H9 (cell line): ENCODE results near the gene ZNF177. TPM values are rescaled to one million over a fixed set of nuclear protein-coding genes. Genes with fewer than 3 reads are reported as not detected.

Experiments used
- DNase-seq: peaks from one replicate; pipeline ENCODE4 v3.0.0-alpha.2; 2017
- H2AFZ ChIP-seq: one replicate; pipeline ENCODE4 v1.6.1; 2013; ENCODE audit warnings: mild to moderate bottlenecking, low read length, control low read depth, moderate library complexity
- H2AK5ac ChIP-seq: 2 replicates; pipeline ENCODE4 v1.6.1; 2013; ENCODE audit warnings: low read length, control low read depth, mixed read lengths; ENCODE audit not compliant: insufficient read length
- H2BK120ac ChIP-seq: one replicate; pipeline ENCODE4 v1.6.1; 2013; ENCODE audit warnings: low read depth, mild to moderate bottlenecking, low read length, control low read depth, inconsistent platforms; ENCODE audit not compliant: poor library complexity, severe bottlenecking
- H2BK12ac ChIP-seq: 2 replicates; pipeline ENCODE4 v1.6.1; 2013; ENCODE audit warnings: low read length, control low read depth, mixed read lengths, low read depth; ENCODE audit not compliant: insufficient read length
- H2BK15ac ChIP-seq: 2 replicates; pipeline ENCODE4 v1.6.1; 2013; ENCODE audit warnings: low read depth, low read length, control low read depth
- H2BK20ac ChIP-seq: one replicate; pipeline ENCODE4 v1.6.1; 2013; ENCODE audit warnings: low read depth, mild to moderate bottlenecking, low read length, control low read depth, inconsistent platforms; ENCODE audit not compliant: poor library complexity, severe bottlenecking
- H2BK5ac ChIP-seq: 2 replicates; pipeline ENCODE4 v1.6.1; 2013; ENCODE audit warnings: low read length, control low read depth, mixed read lengths; ENCODE audit not compliant: insufficient read length
- H3K14ac ChIP-seq: 2 replicates; pipeline ENCODE4 v1.6.1; 2013; ENCODE audit warnings: low read length, control low read depth; ENCODE audit not compliant: insufficient read depth
- H3K18ac ChIP-seq: 2 replicates; pipeline ENCODE4 v1.6.1; 2013; ENCODE audit warnings: low read depth, mild to moderate bottlenecking, mixed read lengths, low read length, control low read depth; ENCODE audit not compliant: insufficient read length
- H3K23ac ChIP-seq: 2 replicates; pipeline ENCODE4 v1.6.1; 2013; ENCODE audit warnings: low read length, control low read depth, mixed read lengths, low read depth; ENCODE audit not compliant: insufficient read length
- H3K23me2 ChIP-seq: 2 replicates; pipeline ENCODE4 v1.6.1; 2013; ENCODE audit warnings: low read depth, mild to moderate bottlenecking, mixed read lengths, low read length, control low read depth; ENCODE audit not compliant: insufficient read length, poor library complexity, severe bottlenecking
- H3K27ac ChIP-seq: 2 replicates; pipeline ENCODE4 v1.5.1; 2013; ENCODE audit warnings: low read length, control low read depth, mixed read lengths, low read depth; ENCODE audit not compliant: insufficient read length
- H3K27me3 ChIP-seq: 2 replicates; pipeline ENCODE4 v1.6.1; 2013; ENCODE audit warnings: low read length, control low read depth, inconsistent platforms; ENCODE audit not compliant: insufficient read depth
- H3K4ac ChIP-seq: 2 replicates; pipeline ENCODE4 v1.6.1; 2013; ENCODE audit warnings: low read depth, mild to moderate bottlenecking, control low read depth, inconsistent platforms, low read length, moderate library complexity
- H3K4me1 ChIP-seq: 2 replicates; pipeline ENCODE4 v1.6.1; 2013; ENCODE audit warnings: low read length, control low read depth, inconsistent platforms; ENCODE audit not compliant: insufficient read depth
- H3K4me2 ChIP-seq: 2 replicates; pipeline ENCODE4 v1.6.1; 2013; ENCODE audit warnings: low read length, control low read depth, mixed read lengths; ENCODE audit not compliant: insufficient read length, insufficient read depth
- H3K56ac ChIP-seq: 2 replicates; pipeline ENCODE4 v1.6.1; 2013; ENCODE audit warnings: low read depth, mild to moderate bottlenecking, mixed read lengths, low read length, control low read depth; ENCODE audit not compliant: insufficient read length
- H3K79me1 ChIP-seq: 2 replicates; pipeline ENCODE4 v1.6.1; 2013; ENCODE audit warnings: low read depth, mild to moderate bottlenecking, moderate library complexity, low read length, control low read depth, inconsistent platforms; ENCODE audit not compliant: insufficient read depth, poor library complexity, severe bottlenecking
- H3K79me2 ChIP-seq: 2 replicates; pipeline ENCODE4 v1.6.1; 2013; ENCODE audit warnings: low read length, control low read depth, inconsistent platforms; ENCODE audit not compliant: insufficient read depth
- H3K9ac ChIP-seq: 2 replicates; pipeline ENCODE4 v1.6.1; 2013; ENCODE audit warnings: low read length, control low read depth, mixed read lengths; ENCODE audit not compliant: insufficient read length; ENCODE audit errors: extremely low read depth
- H3K9me3 ChIP-seq: one replicate; pipeline ENCODE4 v1.6.1; 2013; ENCODE audit warnings: low read depth, low read length, inconsistent platforms; ENCODE audit not compliant: control insufficient read depth
- H3T11ph ChIP-seq: one replicate; pipeline ENCODE4 v1.6.1; 2013; ENCODE audit warnings: mild to moderate bottlenecking, low read length, control low read depth, inconsistent platforms
- H4K20me1 ChIP-seq: one replicate; pipeline ENCODE4 v1.6.1; 2013; ENCODE audit not compliant: control insufficient read depth, insufficient read length, insufficient read depth
- H4K5ac ChIP-seq: 2 replicates; pipeline ENCODE4 v1.6.1; 2013; ENCODE audit warnings: low read depth, mild to moderate bottlenecking, mixed read lengths, low read length, control low read depth; ENCODE audit not compliant: insufficient read length
- H4K8ac ChIP-seq: replicated peaks from 2 replicates; pipeline ENCODE4 v1.6.1; 2013; ENCODE audit warnings: low read length, control low read depth, mixed read lengths, low read depth; ENCODE audit not compliant: insufficient read length
- H4K91ac ChIP-seq: 2 replicates; pipeline ENCODE4 v1.6.1; 2013; ENCODE audit warnings: low read depth, mild to moderate bottlenecking, moderate library complexity, mixed read lengths, low read length, control low read depth; ENCODE audit not compliant: insufficient read length
- H3K27ac Mint-ChIP-seq, 3 experiments: 2 replicates in 2 of 3; 3 replicates in 1 of 3; pipeline ENCODE4 v1.8.0; 2020 to 2021; ENCODE audit warnings: mixed read lengths in 3 of 3, mild to moderate bottlenecking in 1 of 3, moderate library complexity in 1 of 3
- H3K27me3 Mint-ChIP-seq: 2 replicates; pipeline ENCODE4 v1.8.0; 2021; ENCODE audit warnings: low read depth, mild to moderate bottlenecking, moderate library complexity, mixed read lengths
- H3K36me3 Mint-ChIP-seq, 3 experiments: 2 replicates in 2 of 3; 3 replicates in 1 of 3; pipeline ENCODE4 v1.8.0; 2020 to 2021; ENCODE audit warnings: low read depth in 3 of 3, mixed read lengths in 3 of 3; ENCODE audit not compliant: insufficient read depth in 1 of 3
- H3K4me1 Mint-ChIP-seq, 2 experiments: 2 replicates each; pipeline ENCODE4 v1.8.0; 2020; ENCODE audit warnings: mixed read lengths in 2 of 2
- H3K4me3 Mint-ChIP-seq, 2 experiments: 2 replicates in 1 of 2; 3 replicates in 1 of 2; pipeline ENCODE4 v1.8.0; 2020 to 2021; ENCODE audit warnings: mild to moderate bottlenecking in 2 of 2, mixed read lengths in 2 of 2, moderate library complexity in 1 of 2
- H3K9me3 Mint-ChIP-seq, 2 experiments: 2 replicates in 1 of 2; 3 replicates in 1 of 2; pipeline ENCODE4 v1.8.0; 2020; ENCODE audit warnings: mild to moderate bottlenecking in 2 of 2, mixed read lengths in 2 of 2, moderate library complexity in 1 of 2
- CTCF ChIP-seq: fragments of 200-600 bp; sonication (generic); conservative IDR thresholded peaks from 3 replicates; pipeline ENCODE4 v1.8.0; 2021; ENCODE audit warnings: antibody characterized with exemption, mild to moderate bottlenecking
- total RNA-seq: library from RNA; stranded (reverse); gene quantifications from 2 replicates; pipeline ENCODE4 v1.2.1, GENCODE V29; 2021

The ZNF177 gene
- total RNA-seq, 1 experiment from 2014 or later = 5.7 TPM

- no peak overlapping the region for H3K56ac ChIP-seq
These were observed 32.8 kb upstream of the ZNF177 start for GRCh38 chr19:9329999-9330398.

More at GRCh38 chr19:9329999-9330398, 32.8 kb upstream of the ZNF177 start:
- peaks cover 87 to 96% (median 88%) of the 10 kb centered on the region in 3 experiments for H3K36me3 Mint-ChIP-seq
- no peaks in the 10 kb centered on the region for H4K20me1 ChIP-seq
- no peaks in the 10 kb centered on the region for H3K23me2 ChIP-seq
- no peaks in the 10 kb centered on the region for H3K27me3 Mint-ChIP-seq
- no peak overlapping the region for H2AK5ac ChIP-seq
- H3K14ac ChIP-seq = no peak overlapping the region
- H3K18ac ChIP-seq = no peak overlapping the region
- H2BK15ac ChIP-seq = no peak overlapping the region
- H2BK120ac ChIP-seq = no peak overlapping the region
- H3K4me1 Mint-ChIP-seq = peaks cover 0 to under 1% of the 10 kb centered on the region in 2 experiments; a peak in 2 of 4 replicates
- H3K23ac ChIP-seq = no peak overlapping the region
- no peak overlapping the region for H2BK20ac ChIP-seq
- no peak for TF ChIP-seq CTCF
- H3K4me1 ChIP-seq = no peaks in the 10 kb centered on the region
- no peak for DNase-seq
- H3T11ph ChIP-seq = no peak overlapping the region
- no peak overlapping the region for H3K27ac Mint-ChIP-seq
- no peak overlapping the region; a peak in 1 of 5 replicates for H3K4me3 Mint-ChIP-seq
- H3K27ac ChIP-seq = no peak overlapping the region
- H4K91ac ChIP-seq = no peak overlapping the region
- peaks cover 85 to 91% of the 10 kb centered on the region in 2 experiments for H3K9me3 Mint-ChIP-seq
- H3K27me3 ChIP-seq = no peaks in the 10 kb centered on the region
- H2BK12ac ChIP-seq = no peak overlapping the region
- no peak overlapping the region for H4K5ac ChIP-seq
- peaks cover 3% of the 10 kb centered on the region; the same call in 1 of the 2 replicates for H3K79me2 ChIP-seq
- no peak overlapping the region for H4K8ac ChIP-seq
- H3K9me3 ChIP-seq = peaks cover 35% of the 10 kb centered on the region
- H2AFZ ChIP-seq = no peak overlapping the region
- H3K4me2 ChIP-seq = no peak overlapping the region
- peaks cover 4% of the 10 kb centered on the region for H3K79me1 ChIP-seq
- H3K4ac ChIP-seq = no peak overlapping the region
- H2BK5ac ChIP-seq = no peak overlapping the region
- H3K9ac ChIP-seq = no peak overlapping the region
